ENCODE data around the gene PI3.
"Not testable (repeated sequence)": the region's sequence is repeated elsewhere in the genome, so short reads cannot be mapped to it uniquely, and the experiment has no call there.

The PI3 gene

GRCh38 chr20:45174434-45175364 lies at the start of gene PI3:
PI3 (plus strand) TSS chr20:45174902; CDS start chr20:45174923, 21 bp downstream.
- DNase-seq (ENCODE audit: low read depth) = no peak

- DNase-seq (ENCODE audit: low read depth) = no peak
These were observed 46.6 kb upstream of the PI3 start for GRCh38 chr20:45128099-45128498.

GRCh38 chr20:45136911-45137310 lies 37.8 kb upstream of the PI3 start:
- DNase-seq (ENCODE audit: low read depth) = no peak

- no peak for DNase-seq (ENCODE audit: low read depth)
These were observed 36.0 kb upstream of the PI3 start for GRCh38 chr20:45138561-45139300.

GRCh38 chr20:45139733-45140375 lies 34.8 kb upstream of the PI3 start:
- not testable (repeated sequence) for DNase-seq (ENCODE audit: low read depth)

GRCh38 chr20:45140836-45141235 lies 33.9 kb upstream of the PI3 start:
- DNase-seq (ENCODE audit: low read depth) = no peak

GRCh38 chr20:45149062-45149461 lies 25.6 kb upstream of the PI3 start:
- no peak for DNase-seq (ENCODE audit: low read depth)

GRCh38 chr20:45152405-45152804 lies 22.3 kb upstream of the PI3 start:
- DNase-seq (ENCODE audit: low read depth) = no peak

GRCh38 chr20:45153147-45153546 lies 21.6 kb upstream of the PI3 start:
- no peak for DNase-seq (ENCODE audit: low read depth)

GRCh38 chr20:45153752-45154151 lies 20.9 kb upstream of the PI3 start:
- DNase-seq (ENCODE audit: low read depth) = no peak

- no peak for DNase-seq (ENCODE audit: low read depth)
These were observed 20.5 kb upstream of the PI3 start for GRCh38 chr20:45154183-45154582.

GRCh38 chr20:45154794-45155193 lies 19.9 kb upstream of the PI3 start:
- not testable (repeated sequence) for DNase-seq (ENCODE audit: low read depth)

GRCh38 chr20:45156713-45157112 lies 18.0 kb upstream of the PI3 start:
- no peak for DNase-seq (ENCODE audit: low read depth)

- DNase-seq (ENCODE audit: low read depth) = no peak
These were observed 16.7 kb upstream of the PI3 start for GRCh38 chr20:45157962-45158361.

GRCh38 chr20:45163083-45163803 lies 11.5 kb upstream of the PI3 start:
- no peak for DNase-seq (ENCODE audit: low read depth)

- DNase-seq (ENCODE audit: low read depth) = no peak
These were observed 9.8 kb upstream of the PI3 start for GRCh38 chr20:45164906-45165305.

GRCh38 chr20:45173522-45173921 lies 1.2 kb upstream of the PI3 start:
- DNase-seq (ENCODE audit: low read depth) = no peak

GRCh38 chr20:45176526-45177267 lies 2.0 kb downstream of the PI3 start:
- DNase-seq (ENCODE audit: low read depth) = no peak

- no peak for DNase-seq (ENCODE audit: low read depth)
These were observed 4.5 kb downstream of the PI3 start for GRCh38 chr20:45179166-45179565.

- no peak for DNase-seq (ENCODE audit: low read depth)
These were observed 6.9 kb downstream of the PI3 start for GRCh38 chr20:45181639-45182038.

- no peak for DNase-seq (ENCODE audit: low read depth)
These were observed 8.4 kb downstream of the PI3 start for GRCh38 chr20:45183084-45183483.
